AG04450 (cell line): ENCODE measurements around the gene C3orf85. TPM values are rescaled to one million over a fixed set of nuclear protein-coding genes. Genes with fewer than 3 reads are reported as not detected.

Experiments
- CTCF ChIA-PET: fragments of 300-600, 350-600 bp; formaldehyde crosslinking; extraction: SDS; loops from one replicate; lab custom pipeline; 2022; ENCODE audit warnings: antibody characterized with exemption, inconsistent platforms; lab: Charles Lee
- POLR2A ChIA-PET: fragments of 350-600 bp; formaldehyde crosslinking; extraction: SDS; loops from one replicate; lab custom pipeline; 2021; ENCODE audit warnings: antibody characterized with exemption, inconsistent platforms; lab: Yijun Ruan, JAX
- DNase-seq: peaks from one replicate; pipeline ENCODE4 v3.0.0-alpha.2; 2011; ENCODE audit warnings: low read depth, low spot score
- H3K27ac ChIP-seq: one replicate; pipeline ENCODE4 v1.5.1; 2012; ENCODE audit warnings: low read depth, low read length, control low read depth
- H3K27me3 ChIP-seq: one replicate; pipeline ENCODE4 v1.6.0; 2012; ENCODE audit warnings: low read length; ENCODE audit not compliant: control insufficient read depth, insufficient read depth
- H3K4me3 ChIP-seq: 2 replicates; pipeline ENCODE4 v1.5.1; 2011; ENCODE audit warnings: mild to moderate bottlenecking, low read depth, low read length, control low read depth
- H3K9me3 ChIP-seq: 2 replicates; pipeline ENCODE4 v1.5.1; 2012; ENCODE audit warnings: low read length; ENCODE audit not compliant: control insufficient read depth, insufficient read depth
- polyA plus RNA-seq: library from polyadenylated mRNA; depleted of rRNA; stranded (reverse); fragments of >200 nt; gene quantifications from 2 replicates; pipeline ENCODE4 v1.2.3, GENCODE V29; 2011
- TF ChIP-seq, protein P1 (sequence below): IDR thresholded peaks from 2 replicates; pipeline ENCODE4 v1.5.1; 2011; ENCODE audit warnings: low read depth, low read length, control low read depth, inconsistent platforms

Gene C3orf85
- polyA plus RNA-seq, 1 experiment = not detected

DNA sequence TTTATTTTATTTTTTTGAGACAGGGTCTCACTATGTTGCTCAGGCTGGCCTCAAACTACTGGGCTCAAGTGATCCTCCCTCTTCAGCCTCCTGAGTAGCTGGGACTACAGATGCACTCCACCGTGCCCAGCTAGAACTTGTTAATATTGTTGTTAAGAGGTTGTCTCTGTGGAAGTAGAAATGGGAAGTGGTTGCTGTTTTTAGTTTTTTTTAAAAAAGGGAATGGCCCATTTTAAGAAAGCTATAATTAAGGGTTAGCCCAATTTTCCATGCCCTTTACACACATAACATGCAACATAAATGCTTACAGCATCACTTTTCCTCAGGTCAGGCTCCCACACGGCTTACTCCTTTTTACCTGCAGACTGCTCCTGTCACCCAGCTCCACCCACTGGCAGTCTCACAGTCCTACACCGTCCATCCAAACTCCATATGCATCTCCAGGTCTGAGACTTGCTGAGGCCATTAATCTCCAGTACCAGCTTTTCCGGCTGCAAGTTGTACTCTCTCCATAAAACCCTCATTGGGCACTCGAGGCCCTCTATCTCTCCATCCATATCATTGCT lies 38.4 kb upstream of the C3orf85 start:
- ChIA-PET POLR2A (no interaction called here), CTCF (no interaction called here)
- TF ChIP-seq, protein P1, sequence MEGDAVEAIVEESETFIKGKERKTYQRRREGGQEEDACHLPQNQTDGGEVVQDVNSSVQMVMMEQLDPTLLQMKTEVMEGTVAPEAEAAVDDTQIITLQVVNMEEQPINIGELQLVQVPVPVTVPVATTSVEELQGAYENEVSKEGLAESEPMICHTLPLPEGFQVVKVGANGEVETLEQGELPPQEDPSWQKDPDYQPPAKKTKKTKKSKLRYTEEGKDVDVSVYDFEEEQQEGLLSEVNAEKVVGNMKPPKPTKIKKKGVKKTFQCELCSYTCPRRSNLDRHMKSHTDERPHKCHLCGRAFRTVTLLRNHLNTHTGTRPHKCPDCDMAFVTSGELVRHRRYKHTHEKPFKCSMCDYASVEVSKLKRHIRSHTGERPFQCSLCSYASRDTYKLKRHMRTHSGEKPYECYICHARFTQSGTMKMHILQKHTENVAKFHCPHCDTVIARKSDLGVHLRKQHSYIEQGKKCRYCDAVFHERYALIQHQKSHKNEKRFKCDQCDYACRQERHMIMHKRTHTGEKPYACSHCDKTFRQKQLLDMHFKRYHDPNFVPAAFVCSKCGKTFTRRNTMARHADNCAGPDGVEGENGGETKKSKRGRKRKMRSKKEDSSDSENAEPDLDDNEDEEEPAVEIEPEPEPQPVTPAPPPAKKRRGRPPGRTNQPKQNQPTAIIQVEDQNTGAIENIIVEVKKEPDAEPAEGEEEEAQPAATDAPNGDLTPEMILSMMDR = no peak
- no peak overlapping the region for H3K4me3 ChIP-seq
- H3K9me3 ChIP-seq = no peaks in the 10 kb centered on the region
- H3K27ac ChIP-seq = no peak overlapping the region
- DNase-seq = no peak
- no peaks in the 10 kb centered on the region for H3K27me3 ChIP-seq

DNA sequence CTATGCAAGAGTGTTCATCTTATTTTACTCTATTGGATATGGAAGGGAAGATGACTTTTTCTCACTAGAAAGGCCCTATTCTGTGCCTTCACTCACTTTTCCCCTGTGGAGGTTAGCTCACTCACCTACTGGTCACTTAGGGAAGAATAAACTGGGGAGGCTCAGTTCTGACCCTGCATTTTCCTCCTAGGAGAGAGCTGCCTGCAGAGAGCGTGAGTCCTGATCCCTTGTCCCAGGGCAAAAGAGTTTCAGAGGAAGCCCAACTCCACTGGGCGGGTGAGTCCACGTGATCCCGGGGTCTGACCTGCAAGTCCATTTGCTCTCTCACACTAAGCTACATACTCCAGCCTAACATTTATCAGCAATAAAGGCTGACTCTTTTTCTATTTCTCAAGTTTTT lies 26.9 kb upstream of the C3orf85 start:
- Histone ChIP-seq H3K9me3 (no peaks in the 10 kb centered on the region), H3K27ac (no peak overlapping the region), H3K4me3 (no peak overlapping the region), H3K27me3 (peaks cover 2% of the 10 kb centered on the region)
- ChIA-PET CTCF (interaction anchor here (2.2 kb wide), 1 partner anchor 28 kb away, joined by 9 read pairs; no protein-coding TSS in a partner anchor), POLR2A (no interaction called here)
- TF ChIP-seq, protein P1 = no peak
- DNase-seq = no peak

DNA sequence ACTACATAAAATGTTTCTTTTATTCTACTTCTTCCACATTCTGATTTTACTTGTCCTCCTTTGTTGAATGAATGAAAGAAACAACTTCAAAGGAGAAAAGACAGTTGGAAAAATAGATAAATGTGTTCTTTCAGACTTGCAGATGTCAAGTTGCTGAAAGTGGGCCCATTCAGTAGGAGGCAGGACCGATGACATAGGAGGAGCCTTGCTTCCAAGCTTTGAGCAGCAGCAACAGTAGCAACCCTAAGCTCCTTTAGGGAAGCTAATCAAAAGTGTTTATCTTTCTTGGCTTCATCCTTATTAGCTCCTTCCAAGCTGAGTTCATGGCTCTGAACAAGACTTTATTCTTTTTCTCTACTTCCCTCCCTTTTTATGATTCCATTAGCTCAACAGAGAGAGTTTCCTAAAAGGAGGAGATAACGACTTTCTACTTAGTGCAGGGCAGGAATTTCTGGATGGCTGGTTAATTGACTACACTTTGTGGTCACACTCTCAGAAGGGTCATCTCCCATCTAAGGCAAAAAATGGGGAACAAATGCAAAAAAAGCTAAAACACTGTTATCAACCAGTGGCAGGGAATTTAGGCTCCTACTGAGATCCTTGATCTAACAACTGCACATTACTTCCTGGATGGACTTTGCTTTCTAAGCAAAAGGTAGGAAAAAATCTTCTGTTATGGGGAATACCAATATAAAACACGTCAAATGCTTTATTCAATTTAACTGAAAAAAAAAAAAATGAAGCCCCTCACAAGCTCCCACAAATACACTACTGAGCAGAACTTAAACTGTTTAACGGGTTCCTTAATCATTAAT lies 23.4 kb upstream of the C3orf85 start:
- Histone ChIP-seq H3K27me3 (peaks cover 2% of the 10 kb centered on the region), H3K27ac (no peak overlapping the region), H3K4me3 (no peak overlapping the region), H3K9me3 (peaks cover 4% of the 10 kb centered on the region; the same call in 1 of the 2 replicates)
- TF ChIP-seq, protein P1 = no peak
- DNase-seq = no peak
- ChIA-PET CTCF (interaction anchor here (0.7 kb wide), 1 partner anchor 32 kb away, joined by 3 read pairs; no protein-coding TSS in a partner anchor), POLR2A (interaction anchor here (0.6 kb wide), 1 partner anchor 130 kb away, joined by 6 read pairs; no protein-coding TSS in a partner anchor)

DNA sequence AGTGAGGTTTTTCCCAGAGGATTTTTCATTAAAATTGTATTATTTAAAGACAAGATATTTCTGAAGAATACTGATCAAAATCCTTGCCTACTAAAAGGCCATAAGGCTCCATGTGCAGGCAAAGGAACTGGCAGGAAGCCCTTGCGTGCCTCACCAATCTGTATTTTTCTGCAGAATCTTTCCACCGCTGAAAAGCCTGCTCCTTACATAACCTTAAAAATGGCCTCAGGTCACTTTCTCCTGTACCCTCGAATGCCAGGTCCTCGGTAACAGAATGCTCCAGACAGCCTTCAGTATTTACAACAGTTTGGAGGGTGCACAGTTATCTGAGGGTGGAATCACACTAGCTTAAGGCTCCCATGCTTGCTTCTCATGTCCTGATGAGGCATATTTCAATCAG lies 21.8 kb upstream of the C3orf85 start:
- Histone ChIP-seq H3K27me3 (peaks cover 2% of the 10 kb centered on the region), H3K4me3 (no peak overlapping the region)
- CTCF ChIA-PET = no interaction called here

More for the DNA sequence above, 21.8 kb upstream of the C3orf85 start:
- TF ChIP-seq, protein P1 = no peak
- Histone ChIP-seq H3K27ac (no peak overlapping the region), H3K9me3 (peaks cover 5% of the 10 kb centered on the region; the same call in 1 of the 2 replicates)
- POLR2A ChIA-PET = no interaction called here
- DNase-seq = no peak
